ENCODE results near the gene FIBP. TPM values are rescaled to one million over a fixed set of nuclear protein-coding genes. Genes with fewer than 3 reads are reported as not detected.

FIBP gene
- total and polyA plus RNA-seq, 2 of the 4 experiments (the other 2 are of a cell fraction) = 141 to 182 TPM

GRCh38 chr11:65861533-65862183 is 26.6 kb downstream of the FIBP start:
- ATAC-seq (ENCODE audit: low read depth) (no peak), DNase-seq (no peak)
- H3K9me1 ChIP-seq (ENCODE audit: insufficient read depth, low read length) = peaks cover 4% of the 10 kb centered on the region; the same call in 1 of the 2 replicates
- H3K4ac ChIP-seq (ENCODE audit: low read depth, low read length) = peak overlapping the region; percentile 98
- peaks cover 36% of the 10 kb centered on the region for H4K20me1 ChIP-seq (ENCODE audit: insufficient read depth, low read length)
- peaks cover 7% of the 10 kb centered on the region for H3K4me1 ChIP-seq (ENCODE audit: control insufficient read depth, insufficient read depth, low read length)
- dilution Hi-C loops (cut with HindIII; ENCODE audit: low sequenced_read_pairs, unreplicated experiment) (no loop called here), intact Hi-C loops (cut with micrococcal nuclease) (no loop called here), in situ Hi-C loops (cut with MboI; ENCODE audit: low sequenced_read_pairs) (no loop called here)
- peaks cover 6 to 61% of the 10 kb centered on the region in 2 experiments; a peak in 3 of 4 replicates for H3K79me1 ChIP-seq (ENCODE audit: low read depth in 1 of 2, low read length in 2 of 2)
- H2BK120ac ChIP-seq (ENCODE audit: low read depth, low read length) = no peak overlapping the region
- no peaks in the 10 kb centered on the region for H3K27me3 ChIP-seq (ENCODE audit: control insufficient read depth, insufficient read depth, low read length)
- 0 out of 3 replicates have a peak overlapping the region, but pooled peaks have one; percentile 41 for H2BK15ac ChIP-seq (ENCODE audit: low read depth, low read length)
- H3K9me3 ChIP-seq (ENCODE audit: control insufficient read depth, insufficient read depth, low read length) = no peaks in the 10 kb centered on the region
- POLR2A ChIA-PET (ENCODE audit: unreplicated experiment) = interaction anchor here (0.6 to 0.8 kb wide), 2 partner anchors 10 to 11 kb away, joined by 3 to 7 read pairs; no protein-coding TSS in a partner anchor
- H2BK20ac ChIP-seq (ENCODE audit: low read depth, low read length) = no peak overlapping the region
- H2BK5ac ChIP-seq (ENCODE audit: low read depth, low read length, poor library complexity, severe bottlenecking) = peak overlapping the region; percentile 90
- H3K18ac ChIP-seq (ENCODE audit: low read depth, low read length) = no peak overlapping the region
- peak overlapping the region; percentile 95 for H3K4me3 ChIP-seq (ENCODE audit: insufficient read depth, low read depth, low read length)
- peak overlapping the region; percentile 89 for H3K4me2 ChIP-seq (ENCODE audit: low read depth, low read length)
- CTCF ChIA-PET = no interaction called here
- H2AK9ac ChIP-seq (replicated peaks; ENCODE audit: low read depth, low read length, poor library complexity) = peak overlapping the region; percentile 100
- 87% methylated on average over 3 of the region's 13 CpGs; no CpG with 5 or more reads in 1 of the 2 experiments for WGBS, 2 experiments (ENCODE audit: extremely low coverage in 2 of 2, insufficient read length in 1 of 2)
- no peak overlapping the region for H2AFZ ChIP-seq (replicated peaks; ENCODE audit: low read length, poor library complexity)
- BruUV-seq (replicated peaks) = no TSS peak
- H3K36me3 ChIP-seq (ENCODE audit: control insufficient read depth, insufficient read depth, low read length) = peaks cover 51% of the 10 kb centered on the region
- peak overlapping the region; percentile 60 for H3K56ac ChIP-seq (ENCODE audit: extremely low read depth, insufficient read depth, low read length)
- peak overlapping the region; percentile 98 for H4K91ac ChIP-seq (ENCODE audit: insufficient read depth, low read depth, low read length)
- H3K9ac ChIP-seq (ENCODE audit: low read depth, low read length) = peak overlapping the region; percentile 96
- peak overlapping the region; percentile 94 to 99; a peak in 3 of 4 replicates for H4K8ac ChIP-seq (ENCODE audit: low read depth in 2 of 2, low read length in 2 of 2)
- H3K14ac ChIP-seq (replicated peaks; ENCODE audit: low read depth, low read length) = peak overlapping the region; percentile 87
- peak overlapping the region; percentile 89 for H3K27ac ChIP-seq (ENCODE audit: insufficient read depth, low read length)
- peak overlapping the region; percentile 22; the same call in 1 of the 2 replicates for H2AK5ac ChIP-seq (ENCODE audit: low read depth, low read length)
- H3K23ac ChIP-seq (ENCODE audit: low read depth, low read length) = peak overlapping the region; percentile 94
- peak overlapping the region; percentile 68 for H4K5ac ChIP-seq (ENCODE audit: low read depth, low read length)
- TF ChIP-seq CEBPB (IDR thresholded peaks at IDR 0.05; ENCODE audit: low read depth, low read length) (no peak), SMC3 (IDR thresholded peaks at IDR 0.05; ENCODE audit: low read depth, low read length) (no peak), CTCF (conservative IDR thresholded peaks at IDR 0.05; ENCODE audit: low read depth, low read length) (no peak), RAD21 (IDR thresholded peaks at IDR 0.05; ENCODE audit: low read length) (no peak), MXI1 (IDR thresholded peaks at IDR 0.05; ENCODE audit: borderline replicate concordance, low read depth, low read length) (no peak), MAZ (IDR thresholded peaks at IDR 0.05; ENCODE audit: borderline replicate concordance, low read depth, low read length) (no peak), RCOR1 (IDR thresholded peaks at IDR 0.05; ENCODE audit: insufficient replicate concordance, low read length) (no peak), FOS (IDR thresholded peaks at IDR 0.05; ENCODE audit: low read depth, low read length) (no peak), CHD1 (IDR thresholded peaks at IDR 0.05; ENCODE audit: low read depth, low read length) (no peak), POLR2A (IDR thresholded peaks at IDR 0.05; ENCODE audit: low read depth, low read length) (no peak), BHLHE40 (IDR thresholded peaks at IDR 0.05; ENCODE audit: low read depth, low read length) (no peak), RFX5 (IDR thresholded peaks at IDR 0.05; ENCODE audit: low read depth, low read length) (no peak), NFE2L2 (IDR thresholded peaks at IDR 0.05; ENCODE audit: low read depth, low read length) (no peak)
- TF ChIP-seq, protein P1, sequence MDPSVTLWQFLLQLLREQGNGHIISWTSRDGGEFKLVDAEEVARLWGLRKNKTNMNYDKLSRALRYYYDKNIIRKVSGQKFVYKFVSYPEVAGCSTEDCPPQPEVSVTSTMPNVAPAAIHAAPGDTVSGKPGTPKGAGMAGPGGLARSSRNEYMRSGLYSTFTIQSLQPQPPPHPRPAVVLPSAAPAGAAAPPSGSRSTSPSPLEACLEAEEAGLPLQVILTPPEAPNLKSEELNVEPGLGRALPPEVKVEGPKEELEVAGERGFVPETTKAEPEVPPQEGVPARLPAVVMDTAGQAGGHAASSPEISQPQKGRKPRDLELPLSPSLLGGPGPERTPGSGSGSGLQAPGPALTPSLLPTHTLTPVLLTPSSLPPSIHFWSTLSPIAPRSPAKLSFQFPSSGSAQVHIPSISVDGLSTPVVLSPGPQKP (IDR thresholded peaks at IDR 0.05; ENCODE audit: borderline replicate concordance, low read depth, low read length) = no peak
- TF ChIP-seq, protein P2, sequence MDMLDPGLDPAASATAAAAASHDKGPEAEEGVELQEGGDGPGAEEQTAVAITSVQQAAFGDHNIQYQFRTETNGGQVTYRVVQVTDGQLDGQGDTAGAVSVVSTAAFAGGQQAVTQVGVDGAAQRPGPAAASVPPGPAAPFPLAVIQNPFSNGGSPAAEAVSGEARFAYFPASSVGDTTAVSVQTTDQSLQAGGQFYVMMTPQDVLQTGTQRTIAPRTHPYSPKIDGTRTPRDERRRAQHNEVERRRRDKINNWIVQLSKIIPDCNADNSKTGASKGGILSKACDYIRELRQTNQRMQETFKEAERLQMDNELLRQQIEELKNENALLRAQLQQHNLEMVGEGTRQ (IDR thresholded peaks at IDR 0.05; ENCODE audit: low read depth, low read length) = no peak
